Upper lobe of right lung (tissue), 1 donor: ENCODE measurements around the gene SLC9A1. TPM values are rescaled to one million over a fixed set of nuclear protein-coding genes. Genes with fewer than 3 reads are reported as not detected.

Source experiments
- ATAC-seq: fragments of 200-7000 bp; cut with Tn5 transposase; one replicate; pipeline ENCODE4 v1.9.1; 2020; ENCODE audit warnings: mild to moderate bottlenecking, moderate library complexity
- DNase-seq: peaks from one replicate; pipeline ENCODE4 v3.0.0-alpha.2; 2020
- H3K27ac ChIP-seq: fragments of 200-600 bp; one replicate; pipeline ENCODE4 v1.8.0; 2022
- H3K27me3 ChIP-seq: fragments of 200-600 bp; one replicate; pipeline ENCODE4 v1.8.0; 2022; ENCODE audit warnings: mild to moderate bottlenecking
- H3K36me3 ChIP-seq: fragments of 200-600 bp; one replicate; pipeline ENCODE4 v1.8.0; 2022
- H3K4me1 ChIP-seq: fragments of 200-600 bp; one replicate; pipeline ENCODE4 v1.8.0; 2022
- H3K4me3 ChIP-seq: fragments of 200-600 bp; one replicate; pipeline ENCODE4 v1.8.0; 2022; ENCODE audit warnings: mild to moderate bottlenecking
- H3K9me3 ChIP-seq: fragments of 200-600 bp; one replicate; pipeline ENCODE4 v1.8.0; 2022
- CTCF ChIP-seq: fragments of 200-600 bp; IDR thresholded peaks from one replicate; pipeline ENCODE4 v1.8.0; 2022; ENCODE audit warnings: antibody characterized with exemption
- intact Hi-C: fragments of 100-400 bp; cut with DNase I; formaldehyde crosslinking; loops from one replicate; pipeline ENCODE4 v1.11.0; 2022
- total RNA-seq: library from RNA; stranded (reverse); fragmentation: NEBNext Ultra II Directional; extraction: Animal tissue kit (Norgen Biotek cat#: 25700); gene quantifications from one replicate; pipeline ENCODE4 v1.2.1, GENCODE V29; 2021
- donor health status: DM: no; HTN: yes; CAD: no; lungs with severe emphysema.

SLC9A1 gene
- total RNA-seq, 1 donor from 2014 or later: 62.4 TPM

DNA sequence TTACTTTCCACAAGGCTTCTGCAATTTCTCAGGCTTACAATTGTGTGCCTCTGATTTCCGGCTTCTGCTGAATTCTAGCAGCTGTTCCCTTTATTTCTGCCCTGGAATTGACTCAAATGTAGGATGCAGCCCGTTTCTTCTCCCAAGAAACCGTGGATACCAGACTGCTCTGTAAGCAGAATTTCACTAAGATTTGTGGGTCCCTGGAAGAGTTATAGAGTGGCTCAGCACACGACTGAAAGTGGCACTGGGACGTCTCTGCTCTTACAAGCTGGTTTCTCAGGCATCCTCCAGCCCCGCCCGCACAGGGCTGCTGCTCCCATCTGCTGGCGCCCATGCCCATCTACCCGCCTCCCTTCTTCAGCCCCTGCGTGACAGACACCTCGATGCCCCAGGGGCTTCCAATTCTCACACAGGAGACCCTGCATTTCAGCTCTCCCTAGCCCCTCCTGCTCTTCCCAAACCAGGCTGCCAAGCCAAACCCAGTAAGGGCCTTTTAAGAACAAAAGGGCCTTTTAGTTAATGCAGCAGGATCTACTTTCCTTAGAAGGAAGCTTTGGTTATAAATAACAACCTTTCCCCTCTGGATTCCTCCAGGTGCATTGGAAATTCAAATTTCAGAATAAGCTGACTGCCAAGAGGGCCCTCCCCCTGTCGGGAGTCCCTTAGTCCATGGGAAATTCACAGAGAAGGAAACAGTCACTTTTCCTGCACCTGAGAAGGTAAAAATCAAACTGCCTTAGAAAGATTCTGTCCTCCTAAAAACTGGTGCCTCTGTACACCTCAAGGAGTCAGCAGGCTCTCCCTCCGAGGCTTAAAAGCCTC, 96.9 kb downstream of the SLC9A1 start:
- no peak overlapping the region for H3K27ac ChIP-seq
- intact Hi-C loops: no loop called here
- DNase-seq (no peak), ATAC-seq (no peak)
- H3K4me3 ChIP-seq: no peak overlapping the region
- no peaks in the 10 kb centered on the region for H3K27me3 ChIP-seq
- H3K36me3 ChIP-seq: no peaks in the 10 kb centered on the region
- H3K9me3 ChIP-seq: no peaks in the 10 kb centered on the region
- H3K4me1 ChIP-seq: no peaks in the 10 kb centered on the region
- TF ChIP-seq CTCF: no peak

- DNase-seq (no peak), ATAC-seq (no peak)
- TF ChIP-seq CTCF: no peak
- Histone ChIP-seq H3K36me3 (no peaks in the 10 kb centered on the region), H3K27me3 (no peaks in the 10 kb centered on the region), H3K27ac (no peak overlapping the region), H3K4me1 (no peaks in the 10 kb centered on the region), H3K9me3 (no peaks in the 10 kb centered on the region), H3K4me3 (no peak overlapping the region)
- intact Hi-C loops: no loop called here
These were observed 97.5 kb downstream of the SLC9A1 start for GRCh38 chr1:27057389-27057788.

DNA sequence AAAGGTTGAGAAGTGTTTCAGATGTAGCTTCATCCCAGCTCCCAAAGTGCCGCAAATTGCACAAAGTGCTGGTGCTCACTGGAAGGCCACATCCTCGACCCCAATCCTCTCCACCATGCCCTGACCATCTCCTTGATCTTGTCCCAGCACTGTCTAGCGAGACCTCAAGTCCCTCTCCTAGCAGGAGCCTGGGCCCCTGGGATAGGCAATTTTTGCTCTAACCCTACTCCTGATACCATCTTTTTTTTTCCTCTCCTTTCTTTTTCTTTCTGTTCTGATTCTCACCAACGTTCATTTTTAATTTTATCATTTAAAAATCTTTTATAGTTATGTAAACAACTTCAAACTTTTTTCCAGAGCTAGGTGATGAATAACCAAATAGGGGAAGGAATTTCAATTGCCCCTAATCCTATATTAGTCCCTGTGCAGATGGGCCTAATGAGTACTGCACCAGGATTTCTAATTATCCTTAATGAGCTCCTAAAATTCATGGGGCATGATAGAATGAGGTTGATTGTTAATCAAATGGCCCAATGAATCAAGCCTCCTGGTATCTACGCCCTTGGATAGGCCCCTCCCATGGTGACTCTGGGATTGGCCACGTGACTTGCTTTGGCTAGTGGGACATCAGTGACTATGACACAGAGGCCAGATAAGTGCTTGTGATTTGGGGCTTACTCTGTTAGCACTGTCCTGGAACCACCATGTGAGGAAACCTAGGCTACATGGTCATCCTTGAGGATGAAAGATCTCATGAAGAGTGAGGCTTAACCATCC, 100.8 kb downstream of the SLC9A1 start:
- intact Hi-C loops: no loop called here
- Histone ChIP-seq H3K9me3 (no peaks in the 10 kb centered on the region), H3K4me3 (no peak overlapping the region), H3K4me1 (no peaks in the 10 kb centered on the region), H3K36me3 (no peaks in the 10 kb centered on the region), H3K27ac (no peak overlapping the region), H3K27me3 (no peaks in the 10 kb centered on the region)
- no peak for TF ChIP-seq CTCF
- DNase-seq (no peak), ATAC-seq (no peak)

- no peak overlapping the region for H3K27ac ChIP-seq
- no peaks in the 10 kb centered on the region for H3K36me3 ChIP-seq
- H3K4me3 ChIP-seq: no peak overlapping the region
- H3K4me1 ChIP-seq: no peaks in the 10 kb centered on the region
- no peak for DNase-seq
- ATAC-seq: no peak
- no peak for TF ChIP-seq CTCF
- H3K9me3 ChIP-seq: no peaks in the 10 kb centered on the region
- intact Hi-C loops: no loop called here
- H3K27me3 ChIP-seq: no peaks in the 10 kb centered on the region
These were observed 102.4 kb downstream of the SLC9A1 start for GRCh38 chr1:27052527-27052926.

- peaks cover 12% of the 10 kb centered on the region for H3K4me1 ChIP-seq
- no peaks in the 10 kb centered on the region for H3K9me3 ChIP-seq
- intact Hi-C loops: loop anchor here (5.0 kb wide), 1 partner anchor 48 kb away; no protein-coding TSS in a partner anchor
- no peak for TF ChIP-seq CTCF
- H3K27me3 ChIP-seq: no peaks in the 10 kb centered on the region
- no peak for ATAC-seq
- H3K36me3 ChIP-seq: no peaks in the 10 kb centered on the region
- no peak overlapping the region for H3K27ac ChIP-seq
- no peak for DNase-seq
- H3K4me3 ChIP-seq: no peak overlapping the region
These were observed 105.3 kb downstream of the SLC9A1 start for GRCh38 chr1:27049607-27050006.
